Measurements from ENCODE around the gene LRMDA.
"Not testable (repeated sequence)": the region's sequence is repeated elsewhere in the genome, so short reads cannot be mapped to it uniquely, and the experiment has no call there.

The LRMDA gene

DNA sequence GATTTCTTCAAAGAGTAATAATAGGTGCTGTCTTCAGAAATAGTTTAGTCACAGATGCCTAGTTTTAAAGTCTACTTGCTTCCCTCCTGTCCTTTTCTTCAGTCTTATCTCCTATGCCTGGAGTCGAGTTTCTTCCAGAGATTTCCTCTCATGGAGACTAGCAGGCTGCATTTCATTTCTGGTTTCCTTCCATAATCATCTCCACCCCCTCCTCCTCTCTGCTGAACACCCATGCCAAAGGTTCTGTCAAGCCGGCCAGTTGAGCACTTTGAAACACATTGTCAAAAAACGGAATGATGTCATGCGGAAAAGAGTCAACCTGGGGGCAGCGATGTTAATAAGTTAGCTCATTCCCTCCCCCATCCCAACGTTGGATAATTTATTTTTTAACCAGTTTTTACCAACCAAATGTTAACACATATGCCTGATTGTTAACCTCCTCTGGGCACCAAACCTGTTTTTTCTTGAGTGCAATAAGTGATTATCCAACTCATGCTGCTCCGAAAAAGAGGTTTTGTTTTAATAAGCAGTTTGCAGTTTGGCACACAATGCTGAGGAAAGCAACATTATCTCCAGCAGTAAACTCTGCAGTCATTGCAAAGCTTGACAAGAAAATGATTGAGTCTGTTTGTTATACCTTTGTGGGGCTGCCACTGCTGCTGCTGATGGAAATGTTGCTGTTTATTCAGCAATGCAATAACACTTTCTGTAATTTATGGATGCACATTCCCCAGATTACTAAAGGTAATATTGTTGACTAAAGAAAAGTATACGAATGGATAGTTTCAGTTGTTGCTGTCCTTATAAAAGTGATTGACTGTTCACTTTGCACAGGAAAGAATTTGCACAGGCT lies 161.6 kb downstream of the LRMDA start:
- DNase-seq, result no peak

DNA sequence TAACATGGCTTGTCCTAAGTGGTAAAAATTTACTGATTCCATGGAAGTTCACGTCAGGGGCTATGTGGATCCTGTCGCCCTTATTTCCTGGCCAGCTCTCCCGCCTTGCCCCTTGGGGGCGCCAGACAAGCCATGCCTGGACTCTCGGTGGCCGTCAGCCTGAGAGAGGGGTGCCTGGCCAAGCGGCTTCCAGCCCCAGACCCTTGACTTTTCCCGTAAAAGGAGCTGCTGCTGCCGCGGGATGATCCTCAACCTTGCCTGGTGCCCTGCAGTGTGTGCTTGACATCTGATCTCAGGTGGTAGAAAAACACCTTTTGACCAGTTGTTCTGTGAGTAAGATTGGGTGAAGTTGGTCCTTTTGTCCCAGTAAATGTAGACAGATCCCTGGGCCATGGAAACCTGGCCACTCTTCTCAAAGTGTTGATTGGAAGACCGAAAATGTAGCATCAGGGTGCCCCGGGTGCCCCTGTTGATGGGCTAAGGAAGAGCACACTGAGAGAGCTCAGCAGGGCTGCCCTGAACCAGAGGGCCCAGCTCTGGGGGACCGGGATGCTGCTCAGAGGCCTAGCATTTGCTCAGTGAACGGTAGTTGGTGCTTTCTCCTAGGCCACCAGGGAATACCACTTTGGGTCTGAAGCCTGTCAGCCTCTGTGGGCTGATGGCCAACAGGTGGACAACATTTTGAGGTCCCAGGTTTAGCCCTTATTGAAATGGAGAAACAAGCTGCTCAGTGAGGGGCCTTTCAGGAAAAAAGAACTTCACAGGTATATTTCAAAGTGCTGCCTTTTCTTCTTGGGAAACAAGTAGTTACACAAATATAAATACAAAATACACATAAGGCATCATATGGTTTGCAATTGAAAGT lies 162.5 kb downstream of the LRMDA start:
- DNase-seq, result no peak

GRCh38 chr10:75596930-75597620 lies 165.7 kb downstream of the LRMDA start:
- no peak for DNase-seq

DNA sequence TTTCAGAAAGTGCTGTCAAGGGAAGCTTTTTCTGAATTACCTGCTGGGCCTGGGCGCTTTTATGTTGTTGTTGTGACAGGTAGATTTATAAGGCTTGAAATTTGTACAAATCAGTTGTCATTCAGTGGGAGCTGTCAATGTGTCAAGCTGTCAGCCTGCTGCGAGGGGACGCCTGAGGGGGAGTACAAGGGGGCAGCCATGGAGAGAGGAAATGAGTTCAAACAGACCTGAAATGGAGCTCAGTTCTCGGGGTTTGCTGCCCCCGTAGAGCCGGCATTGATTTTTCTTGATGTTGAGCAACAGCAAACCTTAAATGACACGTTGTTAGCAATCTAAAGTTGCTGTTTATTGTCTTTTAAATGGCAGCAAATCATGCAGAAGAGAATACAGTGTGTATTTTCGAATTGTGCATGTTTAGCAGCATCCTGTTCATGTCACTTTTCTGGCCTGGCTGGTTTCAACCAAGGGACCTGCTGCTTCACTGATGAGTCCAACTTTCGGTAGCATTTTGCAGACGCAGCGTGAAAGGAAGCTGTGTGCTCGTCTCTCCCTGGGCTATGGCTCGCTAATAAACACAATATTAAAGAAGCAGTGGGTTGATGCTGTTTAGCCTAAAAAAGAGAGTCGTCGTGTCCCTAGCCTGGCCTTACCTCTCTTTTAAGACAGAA lies 166.5 kb downstream of the LRMDA start:
- no peak for DNase-seq

- DNase-seq, result no peak
Measured at GRCh38 chr10:75598998-75599397, 167.6 kb downstream of the LRMDA start.

GRCh38 chr10:75599875-75600648 lies 168.6 kb downstream of the LRMDA start:
- no peak for DNase-seq

GRCh38 chr10:75600833-75601232 lies 169.4 kb downstream of the LRMDA start:
- no peak for DNase-seq

- DNase-seq, result no peak
Measured at GRCh38 chr10:75602341-75602740, 170.9 kb downstream of the LRMDA start.

DNA sequence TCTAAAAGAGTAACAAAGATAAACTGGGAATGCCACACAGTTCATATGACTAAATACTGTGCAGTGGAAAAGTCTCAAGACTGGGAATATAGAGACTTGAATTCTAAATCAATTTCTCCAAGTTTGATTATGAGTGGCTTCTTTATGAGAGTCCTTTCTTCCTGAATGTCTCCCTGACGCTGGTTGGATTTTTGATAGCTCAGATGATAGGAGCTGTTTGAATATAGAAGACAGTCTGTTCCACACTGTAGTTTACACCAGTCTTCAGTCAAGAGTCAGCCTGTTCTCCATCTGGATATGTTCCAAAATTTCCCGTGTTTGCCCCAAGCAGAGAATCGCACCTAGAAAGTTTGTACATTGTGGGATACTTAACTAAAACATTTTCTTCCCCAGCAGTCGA lies 173.7 kb downstream of the LRMDA start:
- no peak for DNase-seq

DNA sequence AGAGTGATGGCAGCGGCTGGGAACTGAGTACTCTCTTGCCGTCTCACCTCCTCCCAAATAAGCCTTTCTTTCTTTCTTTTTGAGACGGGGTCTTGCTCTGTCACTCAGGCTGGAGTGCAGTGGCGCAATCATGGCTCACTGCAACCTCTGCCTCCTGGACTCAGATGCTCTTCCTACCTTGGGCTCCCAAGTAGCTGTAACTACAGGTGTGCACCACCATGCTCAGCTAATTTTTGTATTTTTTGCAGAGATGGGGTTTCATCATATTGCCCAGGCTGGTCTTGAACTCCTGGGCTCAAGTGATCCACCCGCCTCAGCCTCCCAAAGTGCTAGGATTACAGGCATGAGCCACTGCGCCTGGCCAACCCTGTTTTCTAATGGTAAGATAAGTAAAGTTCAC lies 174.4 kb downstream of the LRMDA start:
- DNase-seq, result not testable (repeated sequence)

GRCh38 chr10:75606203-75606779 lies 174.9 kb downstream of the LRMDA start:
- DNase-seq, result no peak

- no peak for DNase-seq
Measured at GRCh38 chr10:75607576-75607975, 176.2 kb downstream of the LRMDA start.

DNA sequence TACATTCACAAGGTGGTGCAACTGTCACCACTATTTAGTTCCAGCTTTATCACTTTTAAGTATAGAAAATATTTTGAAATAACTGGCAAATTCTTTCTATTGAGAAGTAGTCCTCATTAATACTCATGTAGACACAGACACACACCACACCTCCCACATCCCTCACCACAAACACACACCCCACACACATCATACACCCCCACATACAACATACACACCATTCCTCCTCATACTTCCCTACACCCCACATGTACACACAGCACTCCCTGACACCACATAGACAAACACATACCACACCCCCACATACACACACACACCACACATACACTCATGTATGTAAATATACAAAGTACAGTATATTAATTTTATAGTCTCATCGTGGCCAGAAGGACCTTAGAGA lies 178.8 kb downstream of the LRMDA start:
- DNase-seq, result no peak

GRCh38 chr10:75611172-75611992 lies 180.0 kb downstream of the LRMDA start:
- DNase-seq, result no peak

- no peak for DNase-seq
Measured at GRCh38 chr10:75611993-75612372, 180.6 kb downstream of the LRMDA start.

DNA sequence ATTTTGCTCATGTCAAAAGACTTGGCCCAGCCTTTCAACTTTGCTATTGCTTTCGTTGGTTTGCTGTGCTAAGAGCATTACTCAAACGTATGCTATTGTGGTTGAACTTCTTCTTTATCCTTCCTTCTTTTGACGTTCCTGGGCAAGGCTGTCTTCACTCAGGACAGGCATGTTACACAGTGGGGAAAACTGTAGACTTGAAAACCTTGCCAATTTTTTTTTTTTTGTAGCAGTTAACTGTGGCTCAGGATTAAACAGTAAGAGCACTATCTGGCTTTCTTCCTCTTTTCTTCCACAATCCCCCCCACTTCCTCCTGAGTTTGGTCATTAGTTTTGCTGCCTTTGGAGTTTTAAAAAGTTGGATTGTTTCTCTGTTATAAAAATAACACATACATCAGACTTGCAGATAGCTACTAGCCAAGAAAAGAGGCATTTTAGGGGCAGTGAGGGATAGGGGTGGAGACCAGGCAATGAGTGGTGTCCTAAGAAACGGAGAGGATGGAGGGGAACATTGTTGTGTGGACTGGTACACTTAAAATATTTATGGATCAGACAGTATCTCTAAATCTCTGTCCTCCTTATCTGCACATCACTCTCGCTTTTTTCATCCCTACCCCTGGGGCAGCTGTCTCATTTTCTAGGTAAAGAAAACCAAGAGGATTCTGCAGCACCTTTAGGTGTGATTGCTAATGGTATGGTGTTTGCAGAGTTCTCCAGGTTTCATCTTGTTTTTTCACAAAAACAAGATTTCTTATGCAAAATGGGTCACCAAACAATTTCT lies 181.7 kb downstream of the LRMDA start:
- DNase-seq, result no peak

DNA sequence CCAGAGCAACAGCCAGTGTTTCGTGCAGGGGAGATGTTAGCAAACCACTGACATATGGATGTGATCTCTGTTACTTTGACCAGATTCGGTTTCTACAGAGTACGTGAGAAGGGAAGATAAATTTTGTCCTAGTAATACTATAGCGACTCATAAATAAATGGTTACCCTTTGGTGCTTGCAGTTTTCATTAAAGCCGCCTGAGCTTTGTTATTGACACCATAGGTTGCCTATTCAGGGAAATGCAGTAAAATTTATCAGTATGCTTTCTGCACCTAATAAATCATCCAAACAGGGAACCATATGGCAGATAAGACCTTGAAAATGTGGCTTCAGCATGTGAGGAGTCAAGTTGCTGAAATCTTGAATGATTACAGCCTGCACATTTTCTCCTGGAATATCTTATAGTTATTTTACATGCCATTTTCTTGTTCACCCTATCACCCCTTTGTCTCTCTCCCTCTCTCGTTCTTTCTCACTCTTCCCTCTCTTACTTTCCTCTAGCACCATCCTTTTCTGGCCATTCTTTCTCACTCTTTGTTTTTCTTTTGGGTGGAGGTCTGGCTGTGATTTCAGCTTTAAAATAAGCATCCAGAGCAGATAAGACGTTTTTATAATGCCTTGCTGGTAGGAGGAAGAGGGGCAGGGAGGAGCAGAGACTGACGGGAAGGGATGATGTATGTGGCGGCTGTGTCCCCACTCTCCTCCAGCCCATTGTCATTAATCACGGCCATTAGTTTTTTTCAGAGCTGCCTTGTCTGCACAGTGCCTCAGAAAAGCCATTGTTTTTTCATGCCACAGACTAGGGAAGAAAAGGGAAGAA lies 182.5 kb downstream of the LRMDA start:
- DNase-seq, result no peak

DNA sequence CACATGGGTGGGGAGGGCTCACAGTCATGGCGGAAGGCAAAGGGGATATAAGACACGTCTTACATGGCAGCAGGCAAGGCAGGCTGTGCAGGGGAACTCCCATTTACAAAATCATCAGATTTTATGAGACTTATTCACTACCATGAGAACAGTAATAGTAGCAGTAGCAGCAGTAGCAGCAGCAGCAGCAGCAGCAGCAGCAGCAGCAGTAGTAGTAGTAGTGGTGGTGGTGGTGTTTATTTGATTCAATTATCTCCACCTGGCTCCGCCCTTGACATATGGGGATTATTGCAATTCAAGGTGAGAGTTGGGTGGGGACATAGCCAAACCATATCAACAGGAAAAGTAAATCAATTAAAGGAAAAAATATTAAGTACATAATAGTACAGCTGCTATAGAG lies 184.7 kb downstream of the LRMDA start:
- DNase-seq, result no peak

- no peak for DNase-seq
Measured at GRCh38 chr10:75616874-75617478, 185.6 kb downstream of the LRMDA start.

All from activated naive CD4-positive, alpha-beta T cell (primary cell).